ENCODE measurements around the gene FAM151A. TPM values are rescaled to one million over a fixed set of nuclear protein-coding genes. Genes with fewer than 3 reads are reported as not detected.

The FAM151A gene
- total RNA-seq, 1 donor: not detected

DNA sequence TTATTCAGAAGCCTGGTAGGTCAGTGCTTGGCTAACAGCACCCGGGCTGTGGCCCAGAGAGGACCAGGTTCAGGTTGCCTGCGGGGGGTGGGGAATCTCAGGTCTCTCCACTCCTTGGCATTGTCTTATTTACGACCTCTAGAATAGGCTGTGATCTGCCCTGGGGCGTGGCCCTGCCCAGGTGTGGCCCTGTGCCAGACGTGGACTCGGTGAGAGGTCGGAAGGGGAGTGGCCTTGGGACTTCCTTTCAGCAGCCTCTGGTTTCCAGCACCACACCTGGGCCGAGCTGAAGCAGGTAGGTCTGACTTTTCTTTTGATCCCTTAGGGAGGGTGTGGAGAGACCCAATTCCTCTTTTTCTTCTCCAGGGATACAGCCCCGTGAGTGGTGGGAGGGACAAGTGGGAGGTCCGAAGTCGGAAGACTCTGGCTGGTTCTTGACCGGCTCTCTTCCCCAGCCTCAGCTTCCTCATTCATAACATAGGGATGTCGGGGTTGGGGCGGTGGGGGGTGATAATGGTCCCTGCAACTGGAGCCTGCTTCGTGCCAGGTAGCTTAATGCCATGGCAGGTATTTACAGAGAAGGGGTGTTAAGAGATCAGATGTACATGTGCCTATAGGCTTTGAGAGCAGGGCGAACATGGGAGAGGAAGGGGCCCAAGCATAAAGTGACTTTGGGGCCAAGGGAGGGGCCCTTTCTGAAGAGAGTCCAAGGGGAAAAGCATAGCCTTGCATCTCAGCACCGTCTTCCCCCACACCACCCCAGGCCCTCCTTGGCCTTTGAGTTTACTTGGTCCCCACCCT lies 58.8 kb downstream of the FAM151A start:
- DNase-seq (ENCODE audit: low read depth): no peak
- TF ChIP-seq, protein P1, sequence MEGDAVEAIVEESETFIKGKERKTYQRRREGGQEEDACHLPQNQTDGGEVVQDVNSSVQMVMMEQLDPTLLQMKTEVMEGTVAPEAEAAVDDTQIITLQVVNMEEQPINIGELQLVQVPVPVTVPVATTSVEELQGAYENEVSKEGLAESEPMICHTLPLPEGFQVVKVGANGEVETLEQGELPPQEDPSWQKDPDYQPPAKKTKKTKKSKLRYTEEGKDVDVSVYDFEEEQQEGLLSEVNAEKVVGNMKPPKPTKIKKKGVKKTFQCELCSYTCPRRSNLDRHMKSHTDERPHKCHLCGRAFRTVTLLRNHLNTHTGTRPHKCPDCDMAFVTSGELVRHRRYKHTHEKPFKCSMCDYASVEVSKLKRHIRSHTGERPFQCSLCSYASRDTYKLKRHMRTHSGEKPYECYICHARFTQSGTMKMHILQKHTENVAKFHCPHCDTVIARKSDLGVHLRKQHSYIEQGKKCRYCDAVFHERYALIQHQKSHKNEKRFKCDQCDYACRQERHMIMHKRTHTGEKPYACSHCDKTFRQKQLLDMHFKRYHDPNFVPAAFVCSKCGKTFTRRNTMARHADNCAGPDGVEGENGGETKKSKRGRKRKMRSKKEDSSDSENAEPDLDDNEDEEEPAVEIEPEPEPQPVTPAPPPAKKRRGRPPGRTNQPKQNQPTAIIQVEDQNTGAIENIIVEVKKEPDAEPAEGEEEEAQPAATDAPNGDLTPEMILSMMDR (IDR thresholded peaks at IDR 0.05; ENCODE audit: insufficient read depth, low read depth, low read length): no peak
- no peak overlapping the region for H3K4me3 ChIP-seq (ENCODE audit: low read depth, low read length)

DNA sequence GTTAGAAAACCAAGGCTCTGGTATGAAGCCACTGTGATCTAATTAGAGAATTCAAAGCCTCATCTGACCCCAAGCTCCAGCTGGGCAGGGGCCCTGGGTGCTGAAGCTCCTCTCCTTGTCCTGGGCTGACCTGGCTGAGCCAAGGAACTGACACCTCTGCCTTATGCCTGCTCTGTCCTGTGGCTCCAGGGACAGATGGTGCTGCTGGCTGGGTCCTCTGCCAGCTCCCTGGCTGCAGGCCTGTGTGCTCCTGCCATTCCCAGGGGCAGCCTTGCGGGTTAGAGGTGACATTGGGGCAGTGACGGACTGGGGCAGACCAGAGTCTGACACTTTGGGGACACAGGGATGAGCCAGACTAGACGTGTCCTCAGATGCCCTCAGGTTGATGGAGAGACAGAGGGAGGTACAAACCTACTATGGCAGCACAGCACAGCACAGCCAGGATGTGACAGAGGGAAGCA lies 63.5 kb downstream of the FAM151A start:
- DNase-seq (ENCODE audit: low read depth): peak; percentile 30
- no peak overlapping the region for H3K4me3 ChIP-seq (ENCODE audit: low read depth, low read length)
- TF ChIP-seq, protein P1 (IDR thresholded peaks at IDR 0.05; ENCODE audit: insufficient read depth, low read depth, low read length): no peak

Other genes with a start within 250 kb of the FAM151A start
- gene SSBP3, start 217.1 kb downstream of the FAM151A start, total RNA-seq: 14.8 and 15.1 TPM in 2 replicates
- gene ACOT11, start 75.3 kb downstream of the FAM151A start, total RNA-seq: 1.3 and 2.2 TPM in 2 replicates
- under 0.01 TPM in 1 of 2 replicates, not detected in the other for gene MROH7, start 18.3 kb upstream of the FAM151A start, total RNA-seq
- gene TTC4, start 92.3 kb upstream of the FAM151A start, total RNA-seq: 19.3 and 22.9 TPM in 2 replicates
- gene PARS2, start 141.0 kb upstream of the FAM151A start, total RNA-seq: 4.5 and 5.6 TPM in 2 replicates
- not detected in 2 replicates for gene TTC22, start 177.8 kb upstream of the FAM151A start, total RNA-seq